Ishikawa (cell line): ENCODE data around the gene OR9Q1.

Source experiments
- CEBPB ChIP-seq: IDR thresholded peaks from 2 replicates; pipeline ENCODE4 v1.6.1; 2012
- CREB1 ChIP-seq: IDR thresholded peaks from 2 replicates; pipeline ENCODE4 v1.6.1; 2012; ENCODE audit warnings: low read depth
- EGR1 ChIP-seq: IDR thresholded peaks from 2 replicates; pipeline ENCODE4 v1.6.1; 2012
- EP300 ChIP-seq: IDR thresholded peaks from 2 replicates; pipeline ENCODE4 v1.6.1; 2012; ENCODE audit warnings: borderline replicate concordance
- NFIC ChIP-seq: IDR thresholded peaks from 2 replicates; pipeline ENCODE4 v1.6.1; 2012
- RAD21 ChIP-seq: IDR thresholded peaks from 2 replicates; pipeline ENCODE4 v1.6.1; 2012; ENCODE audit warnings: low read depth
- REST ChIP-seq: IDR thresholded peaks from 2 replicates; pipeline ENCODE4 v1.6.1; 2012; ENCODE audit warnings: low read depth, mild to moderate bottlenecking
- TAF1 ChIP-seq: IDR thresholded peaks from 2 replicates; pipeline ENCODE4 v1.6.1; 2012; ENCODE audit warnings: low read depth, mild to moderate bottlenecking
- TCF12 ChIP-seq: IDR thresholded peaks from 2 replicates; pipeline ENCODE4 v1.6.1; 2012; ENCODE audit warnings: low read depth
- TEAD4 ChIP-seq: IDR thresholded peaks from 2 replicates; pipeline ENCODE4 v1.6.1; 2012
- ZBTB7A ChIP-seq: IDR thresholded peaks from 2 replicates; pipeline ENCODE4 v1.6.1; 2012; ENCODE audit warnings: low read depth
- TF ChIP-seq, protein P1 (sequence below): IDR thresholded peaks from 2 replicates; pipeline ENCODE4 v1.6.1; 2012

DNA sequence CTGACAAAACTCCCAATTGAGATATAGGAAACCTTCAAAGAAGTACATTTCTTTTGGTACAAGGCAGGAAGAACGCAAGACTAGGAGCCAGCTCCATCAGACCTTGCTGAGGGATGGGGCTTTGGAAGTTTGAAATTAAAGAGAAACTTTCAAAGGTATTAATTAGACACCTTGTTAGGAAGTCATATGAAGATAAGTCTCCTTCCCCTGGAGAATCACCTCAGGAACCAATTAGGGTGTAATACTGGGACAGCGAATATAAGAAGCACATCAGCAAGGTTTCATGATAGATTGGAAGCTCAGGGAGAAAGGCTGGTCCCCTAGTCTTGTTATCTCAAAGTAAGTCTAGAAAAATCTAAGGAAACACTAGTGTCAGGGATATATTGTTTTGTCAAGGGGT, 165.1 kb downstream of the OR9Q1 start, which contains the start of gene OR9Q2:
- TF ChIP-seq EGR1 (no peak), CEBPB (no peak), CREB1 (no peak), TCF12 (no peak), TAF1 (no peak), ZBTB7A (no peak), TEAD4 (no peak), RAD21 (no peak), REST (no peak), EP300 (no peak), NFIC (no peak)
- TF ChIP-seq, protein P1, sequence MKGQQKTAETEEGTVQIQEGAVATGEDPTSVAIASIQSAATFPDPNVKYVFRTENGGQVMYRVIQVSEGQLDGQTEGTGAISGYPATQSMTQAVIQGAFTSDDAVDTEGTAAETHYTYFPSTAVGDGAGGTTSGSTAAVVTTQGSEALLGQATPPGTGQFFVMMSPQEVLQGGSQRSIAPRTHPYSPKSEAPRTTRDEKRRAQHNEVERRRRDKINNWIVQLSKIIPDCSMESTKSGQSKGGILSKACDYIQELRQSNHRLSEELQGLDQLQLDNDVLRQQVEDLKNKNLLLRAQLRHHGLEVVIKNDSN: no peak
